GM18505 (cell line): ENCODE data around the gene CEACAM16.

ENCODE experiments used
- ATAC-seq: cut with Tn5 transposase; IDR thresholded peaks from one replicate; pipeline ENCODE4 v1.9.1; 2021; ENCODE audit not compliant: unreplicated experiment
- POLR2A ChIP-seq: IDR thresholded peaks from 4 replicates; pipeline ENCODE4 v1.6.1; 2011; ENCODE audit warnings: borderline replicate concordance; ENCODE audit not compliant: insufficient read depth, insufficient read length; ENCODE audit errors: extremely low read depth

Gene CEACAM16

GRCh38 chr19:44684892-44685863 lies 13.8 kb upstream of the CEACAM16 start:
- no peak for TF ChIP-seq POLR2A
- ATAC-seq, result no peak

- TF ChIP-seq POLR2A, result no peak
- ATAC-seq, result no peak
These were observed 13.1 kb upstream of the CEACAM16 start for GRCh38 chr19:44685877-44686276.

GRCh38 chr19:44686896-44687295 lies 12.1 kb upstream of the CEACAM16 start:
- no peak for ATAC-seq

GRCh38 chr19:44687888-44688287 lies 11.1 kb upstream of the CEACAM16 start:
- TF ChIP-seq POLR2A, result no peak

More at GRCh38 chr19:44686896-44687295, 12.1 kb upstream of the CEACAM16 start:
- TF ChIP-seq POLR2A, result no peak

GRCh38 chr19:44689290-44690130 lies 9.4 kb upstream of the CEACAM16 start:
- no peak for TF ChIP-seq POLR2A
- ATAC-seq, result no peak

More at GRCh38 chr19:44687888-44688287, 11.1 kb upstream of the CEACAM16 start:
- no peak for ATAC-seq

GRCh38 chr19:44690131-44690440 lies 8.9 kb upstream of the CEACAM16 start:
- no peak for TF ChIP-seq POLR2A
- ATAC-seq, result no peak

- ATAC-seq, result no peak
- TF ChIP-seq POLR2A, result no peak
These were observed 6.6 kb upstream of the CEACAM16 start for GRCh38 chr19:44692379-44692721.

- no peak for TF ChIP-seq POLR2A
- no peak for ATAC-seq
These were observed 4.8 kb upstream of the CEACAM16 start for GRCh38 chr19:44694184-44694579.

GRCh38 chr19:44696939-44697669 lies 1.8 kb upstream of the CEACAM16 start:
- ATAC-seq, result no peak
- no peak for TF ChIP-seq POLR2A

- ATAC-seq, result no peak
- TF ChIP-seq POLR2A, result no peak
These were observed 1.3 kb upstream of the CEACAM16 start for GRCh38 chr19:44697670-44698034.

GRCh38 chr19:44700547-44700946 lies 1.6 kb downstream of the CEACAM16 start:
- no peak for TF ChIP-seq POLR2A
- ATAC-seq, result no peak

GRCh38 chr19:44701228-44701627 lies 2.3 kb downstream of the CEACAM16 start:
- TF ChIP-seq POLR2A, result no peak
- no peak for ATAC-seq

- TF ChIP-seq POLR2A, result no peak
- ATAC-seq, result no peak
These were observed 3.7 kb downstream of the CEACAM16 start for GRCh38 chr19:44702551-44703176.
